Fibroblast of peridontal ligament (primary cell): ENCODE measurements around the gene BACH2.

Experiments
- DNase-seq: peaks from one replicate; pipeline ENCODE4 v3.0.0-alpha.2; 2010; ENCODE audit errors: extremely low read depth

Gene BACH2

GRCh38 chr6:89999945-90000825 is 296.5 kb downstream of the BACH2 start:
- no peak for DNase-seq

- no peak for DNase-seq
Measured at GRCh38 chr6:89999154-89999553, 297.5 kb downstream of the BACH2 start.

DNA sequence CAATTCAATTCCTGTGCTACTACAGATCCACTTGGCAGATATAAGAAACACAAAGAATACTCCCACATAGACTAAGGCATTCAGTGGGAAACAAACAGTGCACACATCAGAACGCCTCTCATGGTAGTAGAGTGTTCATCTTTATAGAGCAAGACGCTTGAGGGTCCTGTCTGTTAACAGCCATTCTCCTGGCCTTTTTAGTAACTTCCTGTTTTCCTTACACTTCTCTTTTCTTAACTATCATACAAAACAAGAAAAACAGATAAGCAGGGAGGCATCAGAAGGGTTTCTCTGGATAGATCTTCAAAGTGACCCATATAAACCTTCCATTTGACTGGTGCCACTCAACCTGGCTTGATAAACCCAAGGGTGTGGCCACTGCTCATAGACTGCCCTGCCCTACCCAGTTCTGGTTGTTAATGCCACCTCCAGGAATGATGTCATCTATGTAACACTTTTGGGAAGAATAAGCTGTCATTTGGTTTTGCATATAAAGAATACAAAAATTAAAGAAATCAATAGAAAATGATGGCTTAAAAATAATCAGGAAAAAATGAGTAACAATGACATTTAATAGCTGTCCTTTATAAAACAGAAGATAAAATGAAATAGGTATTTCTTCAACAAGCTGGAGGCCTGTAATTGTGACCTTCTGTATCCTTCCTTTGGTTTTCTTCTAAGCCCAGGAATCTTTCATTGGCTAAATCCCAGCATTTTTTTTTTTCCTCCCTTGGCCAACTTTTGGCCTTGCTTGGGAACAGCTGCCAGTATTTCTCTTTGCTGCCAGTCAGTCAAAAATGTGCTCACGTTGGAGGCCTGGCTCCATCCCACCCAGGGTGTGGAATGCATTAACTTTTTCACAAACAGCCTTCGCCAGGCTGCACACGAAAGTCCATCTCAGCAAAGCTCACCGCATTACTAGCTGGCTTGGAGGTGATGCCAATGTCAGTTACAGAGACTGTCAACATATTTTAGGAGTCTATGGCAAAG is 298.9 kb downstream of the BACH2 start:
- peak; percentile 85 for DNase-seq

- DNase-seq, result no peak
Measured at GRCh38 chr6:89993411-89993810, 303.2 kb downstream of the BACH2 start.

- DNase-seq, result no peak
Measured at GRCh38 chr6:89992818-89993217, 303.8 kb downstream of the BACH2 start.

GRCh38 chr6:89989742-89990141 is 306.9 kb downstream of the BACH2 start:
- peak; percentile 91 for DNase-seq

GRCh38 chr6:89987830-89988229 is 308.8 kb downstream of the BACH2 start:
- DNase-seq, result no peak

DNA sequence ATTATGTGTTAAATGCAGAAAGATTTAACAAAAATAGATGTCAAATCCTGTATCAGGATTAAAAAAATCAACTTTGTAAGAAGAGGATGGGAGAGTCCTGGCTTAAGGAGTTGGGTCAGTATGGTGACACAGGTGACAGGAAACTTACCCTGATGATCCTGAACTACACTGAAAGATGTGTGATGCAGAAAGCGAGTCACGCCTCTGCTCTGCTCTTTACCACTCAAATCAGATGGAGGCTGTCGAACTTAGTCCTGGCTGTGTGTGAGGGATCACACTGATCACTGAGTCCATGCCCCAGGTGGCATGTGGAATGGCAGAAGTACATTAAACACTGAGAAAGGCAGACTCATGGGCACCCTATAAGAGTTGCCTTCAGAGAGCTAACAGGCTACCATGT is 309.5 kb downstream of the BACH2 start:
- no peak for DNase-seq

DNA sequence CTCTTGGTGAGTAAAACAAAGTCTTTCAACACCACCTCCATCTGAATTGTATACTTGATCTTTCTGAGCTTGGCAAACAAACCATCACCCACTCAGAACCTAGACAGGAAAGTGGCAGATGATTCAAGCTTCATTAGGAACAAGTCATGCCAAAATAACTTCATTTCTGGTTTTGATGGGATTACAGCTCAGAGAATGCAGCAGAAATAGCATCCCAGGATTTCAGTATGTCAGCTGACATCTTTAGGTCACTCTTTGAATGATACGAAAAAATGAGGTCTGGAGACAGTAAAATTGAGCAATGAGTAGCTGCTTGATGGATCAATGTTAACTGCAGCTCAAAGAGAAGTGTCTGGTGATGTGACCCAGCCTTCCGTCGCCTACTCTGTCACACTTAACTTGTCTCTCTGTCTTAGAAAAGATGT is 310.0 kb downstream of the BACH2 start:
- peak; percentile 83 for DNase-seq

GRCh38 chr6:89985751-89986493 is 310.7 kb downstream of the BACH2 start:
- peak; percentile 96 for DNase-seq

DNA sequence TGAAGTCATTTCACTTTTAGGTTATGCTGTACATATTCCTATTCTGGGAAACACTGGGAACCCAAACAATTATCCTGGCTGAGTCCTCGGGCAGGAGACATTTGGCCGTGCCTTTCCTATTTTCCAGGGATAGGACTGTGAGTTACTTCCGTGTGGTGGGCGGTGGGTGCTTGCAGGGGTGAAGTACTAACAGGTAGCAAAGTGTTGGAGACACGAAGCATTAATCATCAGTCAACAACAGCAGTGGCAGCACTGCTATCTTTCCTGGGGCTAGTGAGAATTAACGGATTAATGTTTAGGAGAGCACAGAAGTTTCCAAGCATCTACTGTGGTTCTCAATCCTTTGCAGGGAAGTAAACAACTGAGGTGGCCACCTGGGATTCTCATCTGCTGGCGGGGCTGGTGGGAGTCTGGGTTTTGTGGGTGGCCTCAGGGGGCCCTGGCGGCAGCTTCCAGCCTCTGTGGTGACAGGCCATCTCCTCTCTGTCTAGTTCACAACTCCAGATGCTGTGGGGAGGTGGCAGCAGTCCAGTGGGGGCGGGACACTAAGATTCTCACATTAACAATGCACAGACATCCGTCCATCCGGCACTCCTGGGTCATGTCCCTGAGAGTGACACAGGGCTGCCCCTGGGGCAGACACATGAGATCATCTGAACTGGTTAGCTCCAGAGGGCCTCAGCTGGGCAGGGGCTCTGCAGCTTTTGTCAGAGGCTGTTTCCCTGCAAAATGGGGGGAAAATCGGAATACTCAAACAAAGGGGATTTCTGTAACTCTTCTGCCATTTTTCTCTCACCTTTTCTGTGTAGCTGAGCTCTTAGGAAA is 311.5 kb downstream of the BACH2 start:
- DNase-seq, result peak; percentile 48

DNA sequence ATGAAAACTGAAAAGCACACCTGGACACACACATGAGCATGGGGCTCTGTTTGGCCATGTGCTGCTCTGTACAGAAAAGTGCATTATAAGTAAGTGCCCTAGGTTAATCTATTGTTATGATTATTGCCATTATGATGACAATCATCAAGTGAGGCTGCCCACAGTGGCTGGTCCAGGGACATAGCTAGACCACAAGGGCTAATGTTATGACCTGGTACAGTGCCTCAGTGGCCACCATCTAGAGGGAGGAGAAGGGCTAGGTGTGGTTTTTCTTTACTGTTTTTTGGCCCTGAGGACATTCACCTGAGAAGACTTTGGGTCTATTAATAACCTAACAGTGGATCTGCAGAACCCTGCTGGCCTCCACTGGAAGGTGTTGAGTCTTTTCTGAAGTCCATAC is 316.3 kb downstream of the BACH2 start:
- no peak for DNase-seq

GRCh38 chr6:89979481-89980119 is 317.0 kb downstream of the BACH2 start:
- no peak for DNase-seq

DNA sequence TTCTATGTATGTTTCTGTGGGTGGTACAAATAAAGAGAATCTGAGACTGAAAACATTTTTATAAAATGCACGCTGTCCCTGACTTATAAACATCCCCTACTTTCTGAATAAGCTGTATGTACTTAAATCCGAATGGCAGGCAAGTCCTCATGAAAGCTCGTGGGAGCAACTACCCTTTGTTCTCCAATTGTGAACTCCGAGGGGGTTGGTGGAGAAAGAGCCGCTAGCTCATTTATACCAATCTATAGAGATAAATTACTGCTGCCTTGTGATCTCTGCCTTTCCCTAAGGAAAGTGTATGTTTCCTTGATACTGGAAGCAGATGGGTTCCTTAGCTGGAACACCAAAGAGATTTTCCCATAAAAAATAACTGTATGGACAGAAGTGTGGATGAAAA is 317.9 kb downstream of the BACH2 start:
- DNase-seq, result no peak

DNA sequence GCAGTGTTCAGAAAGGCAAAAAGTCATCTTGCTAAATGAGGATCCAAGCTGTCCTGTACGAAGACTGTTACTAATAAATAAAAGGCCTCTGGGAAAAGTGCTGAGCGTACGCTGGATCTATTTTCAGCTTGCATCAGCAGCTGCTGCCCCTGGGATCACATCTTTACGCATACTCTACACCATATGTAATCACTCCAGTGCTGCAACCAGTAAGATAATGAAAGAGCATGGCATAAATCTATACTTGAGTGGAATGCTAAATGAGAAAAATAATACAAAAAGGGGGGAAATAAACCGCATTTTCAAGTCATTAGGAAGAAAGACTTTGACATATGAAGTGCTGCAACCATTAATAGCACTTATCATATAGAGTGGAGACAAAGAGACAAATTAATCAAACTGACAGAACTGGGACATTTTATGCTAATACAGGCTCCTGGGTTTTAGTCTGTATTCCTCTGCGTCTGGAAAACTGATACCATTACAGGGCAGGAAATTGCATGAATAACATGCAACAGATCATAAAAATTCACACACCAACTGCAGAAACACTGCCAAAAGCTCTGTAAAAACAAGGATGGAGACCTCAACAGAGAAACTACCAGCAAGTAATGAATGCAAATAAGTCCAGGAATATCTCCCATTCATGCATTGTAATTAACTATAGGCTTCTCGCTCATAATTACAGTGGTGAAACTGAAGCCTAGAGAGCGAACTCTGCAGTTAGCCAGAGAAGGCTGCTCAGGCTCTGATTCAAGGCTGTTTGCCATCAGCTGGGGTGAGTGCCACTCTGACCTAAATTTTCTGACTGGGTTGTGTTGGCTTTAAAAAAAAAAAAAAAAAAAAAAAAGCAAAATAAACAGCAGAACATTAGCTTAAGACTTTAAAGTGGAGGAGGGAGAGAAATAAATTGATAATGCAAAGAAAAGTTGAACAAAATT is 318.6 kb downstream of the BACH2 start:
- peak; percentile 56 for DNase-seq

DNA sequence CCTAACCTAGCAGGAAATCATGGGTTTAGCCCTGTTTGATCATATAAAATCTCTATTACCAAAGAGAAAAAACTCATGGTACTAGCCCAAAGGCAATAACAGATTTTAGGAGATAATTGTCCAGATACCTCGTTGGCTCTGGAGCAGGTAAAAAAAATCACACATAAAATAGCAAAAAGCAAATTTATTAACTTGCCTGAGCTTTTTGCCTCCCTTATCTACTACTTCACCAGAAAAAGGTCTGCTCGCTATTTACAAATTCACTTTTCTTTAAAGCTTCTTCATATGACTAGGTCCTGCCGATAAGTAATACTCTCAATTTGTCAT is 320.0 kb downstream of the BACH2 start:
- DNase-seq, result no peak

GRCh38 chr6:89975991-89976693 is 320.5 kb downstream of the BACH2 start:
- DNase-seq, result no peak

GRCh38 chr6:89975366-89975765 is 321.3 kb downstream of the BACH2 start:
- no peak for DNase-seq

- DNase-seq, result no peak
Measured at GRCh38 chr6:89974834-89975233, 321.8 kb downstream of the BACH2 start.
